HG03066 (cell line): ENCODE results near the gene C2orf81.
"Not testable (repeated sequence)": the region's sequence is repeated elsewhere in the genome, so short reads cannot be mapped to it uniquely, and the experiment has no call there.

Source experiments
- ATAC-seq: cut with Tn5 transposase; IDR thresholded peaks from one replicate; pipeline ENCODE4 v1.9.1; 2021; ENCODE audit warnings: low read depth; ENCODE audit not compliant: unreplicated experiment

Gene C2orf81

GRCh38 chr2:74421221-74421870, at the start of gene C2orf81, which contains the start of gene WDR54:
Gene C2orf81, minus strand, starts transcription at chr2:74421619. Its CDS starts 59 bp downstream, at chr2:74421560.
Gene WDR54, plus strand, starts transcription at chr2:74421730. Its CDS starts 424 bp downstream, at chr2:74422154.
- peak; percentile 86 for ATAC-seq

- ATAC-seq, result not testable (repeated sequence)
These were observed 49.3 kb upstream of the C2orf81 start for GRCh38 chr2:74470742-74471141.

- no peak for ATAC-seq
These were observed 43.0 kb upstream of the C2orf81 start for GRCh38 chr2:74464406-74464805.

GRCh38 chr2:74462786-74463105, 41.3 kb upstream of the C2orf81 start:
- ATAC-seq, result no peak

GRCh38 chr2:74462054-74462785, 40.8 kb upstream of the C2orf81 start:
- ATAC-seq, result no peak

- ATAC-seq, result no peak
These were observed 40.0 kb upstream of the C2orf81 start for GRCh38 chr2:74461187-74462053.

GRCh38 chr2:74460187-74460586, 38.8 kb upstream of the C2orf81 start:
- not testable (repeated sequence) for ATAC-seq

GRCh38 chr2:74459503-74460118, 38.2 kb upstream of the C2orf81 start:
- not testable (repeated sequence) for ATAC-seq

- no peak for ATAC-seq
These were observed 37.5 kb upstream of the C2orf81 start for GRCh38 chr2:74458938-74459363.

GRCh38 chr2:74458132-74458937, 36.9 kb upstream of the C2orf81 start, which contains the start of gene WBP1:
Gene WBP1, plus strand, starts transcription at chr2:74458438. Its CDS starts 165 bp downstream, at chr2:74458603.
- peak; percentile 84 for ATAC-seq

- ATAC-seq, result peak; percentile 40
These were observed 36.2 kb upstream of the C2orf81 start for GRCh38 chr2:74457549-74458131.

- ATAC-seq, result no peak
These were observed 35.7 kb upstream of the C2orf81 start for GRCh38 chr2:74457129-74457548.

GRCh38 chr2:74454654-74455511, 33.5 kb upstream of the C2orf81 start, which contains the start of gene INO80B:
Gene INO80B, plus strand, starts transcription at chr2:74455087. Its CDS starts 30 bp downstream, at chr2:74455117.
- peak; percentile 37 for ATAC-seq

- ATAC-seq, result no peak
These were observed 29.3 kb upstream of the C2orf81 start for GRCh38 chr2:74450570-74451190.

- ATAC-seq, result no peak
These were observed 27.4 kb upstream of the C2orf81 start for GRCh38 chr2:74448771-74449170.

GRCh38 chr2:74447230-74447999, 26.0 kb upstream of the C2orf81 start:
- no peak for ATAC-seq
